Activated CD4-positive, alpha-beta memory T cell treated with anti-CD3 and anti-CD28 coated beads, Interleukin-2, amount 10 ng/mL, durations not matched to agents 7 days and 5 days (primary cell): Measurements from ENCODE around the gene MIA2. TPM values are rescaled to one million over a fixed set of nuclear protein-coding genes. Genes with fewer than 3 reads are reported as not detected.
"Not testable (repeated sequence)": the region's sequence is repeated elsewhere in the genome, so short reads cannot be mapped to it uniquely, and the experiment has no call there.

Experiments
- CTCF ChIA-PET: fragments of 350-600 bp; sonication (Branson Sonifier 250); formaldehyde crosslinking; loops from one replicate; lab custom pipeline; 2021; ENCODE audit warnings: antibody characterized with exemption, inconsistent platforms; lab: Charles Lee
- POLR2A ChIA-PET: fragments of 350-600 bp; sonication (Branson Sonifier 250); formaldehyde crosslinking; loops from one replicate; lab custom pipeline; 2021; ENCODE audit warnings: antibody characterized with exemption; lab: Charles Lee
- DNase-seq: peaks from one replicate; pipeline ENCODE4 v3.0.0-alpha.2; 2020
- H3K27ac Mint-ChIP-seq: one replicate; pipeline ENCODE4 v1.8.0; 2021; ENCODE audit warnings: mild to moderate bottlenecking, mixed read lengths
- H3K27me3 Mint-ChIP-seq: one replicate; pipeline ENCODE4 v1.8.0; 2021; ENCODE audit warnings: mixed read lengths
- H3K36me3 Mint-ChIP-seq: one replicate; pipeline ENCODE4 v1.8.0; 2021; ENCODE audit warnings: low read depth, mixed read lengths
- H3K4me1 Mint-ChIP-seq: one replicate; pipeline ENCODE4 v1.8.0; 2021; ENCODE audit warnings: mixed read lengths
- H3K4me3 Mint-ChIP-seq: one replicate; pipeline ENCODE4 v1.8.0; 2021; ENCODE audit warnings: mild to moderate bottlenecking, mixed read lengths
- H3K9me3 Mint-ChIP-seq: one replicate; pipeline ENCODE4 v1.8.0; 2021; ENCODE audit warnings: mixed read lengths
- total RNA-seq, 2 experiments: library from RNA; stranded (reverse); gene quantifications; one replicate each; pipeline ENCODE4 v1.2.3, GENCODE V29; 2021

The MIA2 gene
- total RNA-seq, 2 experiments from 2014 or later, result 30.8 to 33.0 TPM

- no peaks in the 10 kb centered on the region for H3K9me3 Mint-ChIP-seq
- DNase-seq, result no peak
- H3K4me3 Mint-ChIP-seq, result no peak overlapping the region
- ChIA-PET POLR2A (no interaction called here), CTCF (no interaction called here)
- no peaks in the 10 kb centered on the region for H3K27me3 Mint-ChIP-seq
- peaks cover 61% of the 10 kb centered on the region for H3K36me3 Mint-ChIP-seq
- H3K27ac Mint-ChIP-seq, result no peak overlapping the region
- H3K4me1 Mint-ChIP-seq, result peaks cover 10% of the 10 kb centered on the region
These were observed 45.8 kb downstream of the MIA2 start for GRCh38 chr14:39279515-39279914.

- H3K9me3 Mint-ChIP-seq, CTCF ChIA-PET, POLR2A ChIA-PET, H3K27ac Mint-ChIP-seq, H3K4me1 Mint-ChIP-seq, H3K27me3 Mint-ChIP-seq, DNase-seq, H3K4me3 Mint-ChIP-seq: not testable (repeated sequence)
- H3K36me3 Mint-ChIP-seq, result peaks cover 66% of the 10 kb centered on the region
These were observed 47.0 kb downstream of the MIA2 start for GRCh38 chr14:39280678-39281077.

GRCh38 chr14:39289523-39289922 lies 55.8 kb downstream of the MIA2 start:
- Mint-ChIP-seq H3K9me3 (peaks cover 7% of the 10 kb centered on the region), H3K27ac (no peak overlapping the region), H3K4me3 (no peak overlapping the region), H3K4me1 (no peaks in the 10 kb centered on the region), H3K27me3 (no peaks in the 10 kb centered on the region), H3K36me3 (peaks cover 58% of the 10 kb centered on the region)
- DNase-seq, result no peak
- POLR2A ChIA-PET, result no interaction called here
- CTCF ChIA-PET, result no interaction called here

- no peak for DNase-seq
- POLR2A ChIA-PET, result interaction anchor here (0.6 kb wide), 1 partner anchor 213 kb away, joined by 3 read pairs; no protein-coding TSS in a partner anchor
- CTCF ChIA-PET, result no interaction called here
- Mint-ChIP-seq H3K4me3 (no peak overlapping the region), H3K27ac (no peak overlapping the region), H3K36me3 (peaks cover 59% of the 10 kb centered on the region), H3K4me1 (no peaks in the 10 kb centered on the region), H3K9me3 (no peaks in the 10 kb centered on the region), H3K27me3 (no peaks in the 10 kb centered on the region)
These were observed 58.0 kb downstream of the MIA2 start for GRCh38 chr14:39291701-39292100.

GRCh38 chr14:39293629-39294028 lies 59.9 kb downstream of the MIA2 start:
- Mint-ChIP-seq H3K36me3 (peaks cover 59% of the 10 kb centered on the region), H3K9me3 (no peaks in the 10 kb centered on the region), H3K27ac (no peak overlapping the region), H3K4me3 (no peak overlapping the region), H3K27me3 (no peaks in the 10 kb centered on the region), H3K4me1 (no peaks in the 10 kb centered on the region)
- POLR2A ChIA-PET, result interaction anchor here (1.0 to 2.3 kb wide), 2 partner anchors 27 to 108 kb away, joined by 3 to 9 read pairs; no protein-coding TSS in a partner anchor
- no peak for DNase-seq
- CTCF ChIA-PET, result no interaction called here

GRCh38 chr14:39300389-39300788 lies 66.7 kb downstream of the MIA2 start:
- H3K27ac Mint-ChIP-seq, H3K9me3 Mint-ChIP-seq, CTCF ChIA-PET, DNase-seq, H3K4me3 Mint-ChIP-seq, H3K27me3 Mint-ChIP-seq, POLR2A ChIA-PET, H3K4me1 Mint-ChIP-seq: not testable (repeated sequence)
- peaks cover 62% of the 10 kb centered on the region for H3K36me3 Mint-ChIP-seq

GRCh38 chr14:39302124-39302810 lies 68.6 kb downstream of the MIA2 start:
- Mint-ChIP-seq H3K27me3 (no peaks in the 10 kb centered on the region), H3K9me3 (no peaks in the 10 kb centered on the region), H3K27ac (no peak overlapping the region), H3K4me1 (peaks cover 4% of the 10 kb centered on the region), H3K4me3 (no peak overlapping the region), H3K36me3 (peaks cover 61% of the 10 kb centered on the region)
- POLR2A ChIA-PET, result interaction anchor here (0.8 to 1.1 kb wide), 2 partner anchors 73 to 130 kb away, joined by 3 to 5 read pairs; partner anchors contain the start of gene FBXO33
- CTCF ChIA-PET, result no interaction called here
- no peak for DNase-seq

- no peaks in the 10 kb centered on the region for H3K27me3 Mint-ChIP-seq
- H3K36me3 Mint-ChIP-seq, result peaks cover 54% of the 10 kb centered on the region
These were observed 69.4 kb downstream of the MIA2 start for GRCh38 chr14:39303115-39303514.

GRCh38 chr14:39307815-39308214 lies 74.1 kb downstream of the MIA2 start:
- ChIA-PET POLR2A (interaction anchor here (0.7 kb wide), 1 partner anchor 138 kb away, joined by 3 read pairs; the partner anchor contains the start of gene TRAPPC6B), CTCF (no interaction called here)
- H3K4me3 Mint-ChIP-seq, result no peak overlapping the region

More at GRCh38 chr14:39303115-39303514, 69.4 kb downstream of the MIA2 start:
- H3K4me1 Mint-ChIP-seq, result peaks cover 4% of the 10 kb centered on the region
- CTCF ChIA-PET, result no interaction called here
- no peak overlapping the region for H3K27ac Mint-ChIP-seq
- H3K4me3 Mint-ChIP-seq, result no peak overlapping the region
- DNase-seq, result no peak
- POLR2A ChIA-PET, result interaction anchor here (0.7 kb wide), 1 partner anchor 41 kb away, joined by 3 read pairs; no protein-coding TSS in a partner anchor
- no peaks in the 10 kb centered on the region for H3K9me3 Mint-ChIP-seq

GRCh38 chr14:39310051-39310450 lies 76.3 kb downstream of the MIA2 start:
- no peak overlapping the region for H3K4me3 Mint-ChIP-seq
- H3K36me3 Mint-ChIP-seq, result peaks cover 47% of the 10 kb centered on the region
- no peaks in the 10 kb centered on the region for H3K9me3 Mint-ChIP-seq
- ChIA-PET CTCF (no interaction called here), POLR2A (interaction anchor here (1.0 kb wide), 1 partner anchor 11 kb away, joined by 3 read pairs; no protein-coding TSS in a partner anchor)
- H3K27me3 Mint-ChIP-seq, result no peaks in the 10 kb centered on the region
- DNase-seq, result no peak
- H3K27ac Mint-ChIP-seq, result no peak overlapping the region
- no peaks in the 10 kb centered on the region for H3K4me1 Mint-ChIP-seq

More at GRCh38 chr14:39307815-39308214, 74.1 kb downstream of the MIA2 start:
- H3K4me1 Mint-ChIP-seq, result no peaks in the 10 kb centered on the region
- DNase-seq, result no peak
- peaks cover 52% of the 10 kb centered on the region for H3K36me3 Mint-ChIP-seq
- no peak overlapping the region for H3K27ac Mint-ChIP-seq
- H3K9me3 Mint-ChIP-seq, result no peaks in the 10 kb centered on the region
- H3K27me3 Mint-ChIP-seq, result no peaks in the 10 kb centered on the region

- Mint-ChIP-seq H3K36me3 (peaks cover 42% of the 10 kb centered on the region), H3K4me1 (no peaks in the 10 kb centered on the region), H3K27ac (no peak overlapping the region), H3K4me3 (no peak overlapping the region), H3K27me3 (no peaks in the 10 kb centered on the region), H3K9me3 (no peaks in the 10 kb centered on the region)
- no peak for DNase-seq
- POLR2A ChIA-PET, result no interaction called here
- CTCF ChIA-PET, result no interaction called here
These were observed 82.2 kb downstream of the MIA2 start for GRCh38 chr14:39315859-39316444.

- CTCF ChIA-PET, result no interaction called here
- no peak for DNase-seq
- H3K27ac Mint-ChIP-seq, result no peak overlapping the region
These were observed 83.3 kb downstream of the MIA2 start for GRCh38 chr14:39316830-39317553.

GRCh38 chr14:39318574-39318973 lies 84.9 kb downstream of the MIA2 start:
- H3K27ac Mint-ChIP-seq, result no peak overlapping the region
- POLR2A ChIA-PET, result no interaction called here
- no peaks in the 10 kb centered on the region for H3K9me3 Mint-ChIP-seq
- H3K4me1 Mint-ChIP-seq, result no peaks in the 10 kb centered on the region
- peaks cover 42% of the 10 kb centered on the region for H3K36me3 Mint-ChIP-seq
- CTCF ChIA-PET, result no interaction called here
- no peak for DNase-seq
- H3K27me3 Mint-ChIP-seq, result no peaks in the 10 kb centered on the region
- H3K4me3 Mint-ChIP-seq, result no peak overlapping the region

More at GRCh38 chr14:39316830-39317553, 83.3 kb downstream of the MIA2 start:
- POLR2A ChIA-PET, result no interaction called here
- H3K36me3 Mint-ChIP-seq, result peaks cover 40% of the 10 kb centered on the region
- H3K27me3 Mint-ChIP-seq, result no peaks in the 10 kb centered on the region
- no peaks in the 10 kb centered on the region for H3K4me1 Mint-ChIP-seq
- no peak overlapping the region for H3K4me3 Mint-ChIP-seq
- H3K9me3 Mint-ChIP-seq, result no peaks in the 10 kb centered on the region
